Measurements from ENCODE around the gene ARHGEF12.

The ARHGEF12 gene

DNA sequence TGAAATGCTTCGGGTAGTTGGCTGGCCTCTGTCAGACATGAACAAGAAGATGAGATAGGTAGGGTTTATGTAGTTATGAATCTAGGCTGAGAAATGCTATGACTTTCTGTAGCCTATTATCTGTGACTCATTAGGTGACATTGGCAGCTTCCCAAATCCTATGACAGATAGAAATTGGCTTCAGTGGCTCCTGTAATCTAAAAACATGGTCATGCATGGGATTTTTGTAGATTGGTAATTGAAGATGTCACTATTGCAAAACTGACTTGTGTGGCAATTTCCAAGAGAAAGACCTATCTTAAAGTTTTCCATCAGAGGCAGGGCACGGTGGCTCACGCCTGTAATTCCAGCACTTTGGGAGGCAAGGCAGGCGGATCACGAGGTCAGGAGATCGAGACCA is 145.9 kb downstream of the ARHGEF12 start:
- Histone ChIP-seq H2BK12ac (ENCODE audit: low read length in 2 of 2) (no peak overlapping the region), H3K4me1 (ENCODE audit: control insufficient read depth, insufficient read depth, low read depth, low read length) (peaks cover 2% of the 10 kb centered on the region), H2AK5ac (ENCODE audit: low read length, severe bottlenecking) (no peak overlapping the region), H3K9ac (ENCODE audit: low read length) (no peak overlapping the region), H3K27me3 (ENCODE audit: control insufficient read depth in 1 of 2, insufficient read depth in 1 of 2, low read length in 2 of 2) (no peaks in the 10 kb centered on the region), H3K18ac (ENCODE audit: low read depth in 1 of 2, low read length in 2 of 2) (no peak overlapping the region), H3K23ac (ENCODE audit: low read length in 2 of 2) (no peak overlapping the region), H4K91ac (ENCODE audit: low read length) (no peak overlapping the region), H3K4me3 (ENCODE audit: insufficient read depth in 1 of 2, low read depth in 1 of 2, low read length in 2 of 2) (no peak overlapping the region), H3K9me3 (ENCODE audit: control insufficient read depth, low read length) (no peaks in the 10 kb centered on the region), H2BK15ac (ENCODE audit: low read depth, poor library complexity, severe bottlenecking) (no peak overlapping the region), H3K27ac (ENCODE audit: low read length, poor library complexity, severe bottlenecking) (no peak overlapping the region), H3K79me1 (replicated peaks; ENCODE audit: low read length, poor library complexity, severe bottlenecking) (peaks cover 23% of the 10 kb centered on the region), H3K4me2 (ENCODE audit: low read length, poor library complexity, severe bottlenecking) (no peak overlapping the region), H2AFZ (ENCODE audit: low read depth, low read length) (no peak overlapping the region), H3K4ac (ENCODE audit: low read depth in 1 of 2, low read length in 2 of 2) (no peak overlapping the region), H2BK120ac (ENCODE audit: low read depth, low read length) (no peak overlapping the region), H3K36me3 (ENCODE audit: control insufficient read depth in 1 of 2, insufficient read depth in 2 of 2, low read depth in 1 of 2, low read length in 2 of 2) (peaks cover 39 to 87% of the 10 kb centered on the region in 2 experiments), H3K14ac (ENCODE audit: low read length in 2 of 2) (no peak overlapping the region), H4K8ac (ENCODE audit: low read length) (no peak overlapping the region), H2BK5ac (ENCODE audit: low read depth, low read length, poor library complexity, severe bottlenecking) (no peak overlapping the region)
- peak; percentile 35 for DNase-seq
- 80% methylated on average over 6 of the region's 6 CpGs for WGBS

DNA sequence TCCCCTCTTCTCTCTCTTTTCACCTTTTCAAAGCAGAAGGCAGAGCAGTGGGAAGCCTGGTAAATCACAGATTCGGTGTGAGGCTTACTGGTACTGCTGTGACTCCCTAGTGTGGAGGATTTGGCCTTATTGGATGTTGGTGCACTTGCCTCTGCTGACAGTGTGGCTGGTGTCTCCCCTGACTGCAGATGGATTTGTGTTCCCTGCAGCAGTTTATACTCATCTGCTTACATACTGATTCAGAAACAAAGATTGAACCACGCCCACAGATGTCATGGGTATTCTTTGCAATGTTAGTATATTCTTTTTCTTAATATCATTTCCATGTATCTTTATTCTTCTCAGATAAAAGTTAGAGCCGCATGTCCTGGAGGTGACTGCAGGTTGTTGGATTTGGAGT is 148.5 kb downstream of the ARHGEF12 start:
- Histone ChIP-seq H2AFZ (ENCODE audit: low read depth, low read length) (no peak overlapping the region), H2BK5ac (ENCODE audit: low read depth, low read length, poor library complexity, severe bottlenecking) (no peak overlapping the region), H2BK12ac (ENCODE audit: low read length in 2 of 2) (no peak overlapping the region), H3K27ac (ENCODE audit: low read length, poor library complexity, severe bottlenecking) (no peak overlapping the region), H2BK120ac (ENCODE audit: low read depth, low read length) (no peak overlapping the region), H3K14ac (ENCODE audit: low read length in 2 of 2) (no peak overlapping the region), H3K9ac (ENCODE audit: low read length) (no peak overlapping the region), H3K4me1 (ENCODE audit: control insufficient read depth, insufficient read depth, low read depth, low read length) (peaks cover 2% of the 10 kb centered on the region), H3K9me3 (ENCODE audit: control insufficient read depth, low read length) (no peaks in the 10 kb centered on the region), H3K4ac (ENCODE audit: low read depth in 1 of 2, low read length in 2 of 2) (no peak overlapping the region), H3K79me1 (replicated peaks; ENCODE audit: low read length, poor library complexity, severe bottlenecking) (peaks cover 24% of the 10 kb centered on the region), H3K4me3 (ENCODE audit: insufficient read depth in 1 of 2, low read depth in 1 of 2, low read length in 2 of 2) (no peak overlapping the region), H3K18ac (ENCODE audit: low read depth in 1 of 2, low read length in 2 of 2) (no peak overlapping the region), H2BK15ac (ENCODE audit: low read depth, poor library complexity, severe bottlenecking) (no peak overlapping the region), H3K27me3 (ENCODE audit: control insufficient read depth in 1 of 2, insufficient read depth in 1 of 2, low read length in 2 of 2) (no peaks in the 10 kb centered on the region), H3K23ac (ENCODE audit: low read length in 2 of 2) (no peak overlapping the region), H2AK5ac (ENCODE audit: low read length, severe bottlenecking) (no peak overlapping the region), H4K8ac (ENCODE audit: low read length) (no peak overlapping the region), H4K91ac (ENCODE audit: low read length) (no peak overlapping the region), H3K36me3 (ENCODE audit: control insufficient read depth in 1 of 2, insufficient read depth in 2 of 2, low read depth in 1 of 2, low read length in 2 of 2) (peaks cover 32 to 80% of the 10 kb centered on the region in 2 experiments), H3K4me2 (ENCODE audit: low read length, poor library complexity, severe bottlenecking) (no peak overlapping the region)
- 50% methylated on average over 2 of the region's 3 CpGs for WGBS
- no peak for DNase-seq

DNA sequence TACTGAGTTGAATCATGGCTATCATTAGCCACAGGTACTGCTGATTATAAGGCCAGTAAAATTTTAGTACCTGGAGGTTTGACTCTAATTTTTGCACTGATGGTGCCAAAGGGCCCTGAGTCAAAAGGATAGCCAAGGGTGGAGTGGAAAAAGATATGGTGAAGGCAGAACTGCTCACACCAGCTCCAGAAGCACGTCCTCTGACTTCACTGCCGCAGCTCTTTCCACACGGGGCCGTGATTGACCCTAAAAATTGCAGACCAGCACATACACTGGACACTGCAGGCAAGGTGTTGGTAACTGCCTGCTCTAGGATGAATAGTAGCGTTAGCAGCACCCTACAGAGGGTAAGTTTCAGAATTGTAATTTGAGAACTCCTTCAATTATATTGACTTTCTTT is 149.9 kb downstream of the ARHGEF12 start:
- Histone ChIP-seq H3K27ac (ENCODE audit: low read length, poor library complexity, severe bottlenecking) (no peak overlapping the region), H4K8ac (ENCODE audit: low read length) (no peak overlapping the region), H3K14ac (ENCODE audit: low read length in 2 of 2) (no peak overlapping the region), H3K27me3 (ENCODE audit: control insufficient read depth in 1 of 2, insufficient read depth in 1 of 2, low read length in 2 of 2) (no peaks in the 10 kb centered on the region), H3K4me3 (ENCODE audit: insufficient read depth in 1 of 2, low read depth in 1 of 2, low read length in 2 of 2) (no peak overlapping the region), H3K4ac (ENCODE audit: low read depth in 1 of 2, low read length in 2 of 2) (no peak overlapping the region), H3K36me3 (ENCODE audit: control insufficient read depth in 1 of 2, insufficient read depth in 2 of 2, low read depth in 1 of 2, low read length in 2 of 2) (peaks cover 29 to 79% of the 10 kb centered on the region in 2 experiments), H2AFZ (ENCODE audit: low read depth, low read length) (no peak overlapping the region), H3K4me2 (ENCODE audit: low read length, poor library complexity, severe bottlenecking) (no peak overlapping the region), H2BK120ac (ENCODE audit: low read depth, low read length) (no peak overlapping the region), H3K9ac (ENCODE audit: low read length) (no peak overlapping the region), H3K18ac (ENCODE audit: low read depth in 1 of 2, low read length in 2 of 2) (no peak overlapping the region), H4K91ac (ENCODE audit: low read length) (no peak overlapping the region), H2BK5ac (ENCODE audit: low read depth, low read length, poor library complexity, severe bottlenecking) (no peak overlapping the region), H3K4me1 (ENCODE audit: control insufficient read depth, insufficient read depth, low read depth, low read length) (peaks cover 2% of the 10 kb centered on the region), H2AK5ac (ENCODE audit: low read length, severe bottlenecking) (no peak overlapping the region), H3K9me3 (ENCODE audit: control insufficient read depth, low read length) (no peaks in the 10 kb centered on the region), H3K79me1 (replicated peaks; ENCODE audit: low read length, poor library complexity, severe bottlenecking) (peaks cover 19% of the 10 kb centered on the region), H2BK12ac (ENCODE audit: low read length in 2 of 2) (no peak overlapping the region), H2BK15ac (ENCODE audit: low read depth, poor library complexity, severe bottlenecking) (no peak overlapping the region), H3K23ac (ENCODE audit: low read length in 2 of 2) (no peak overlapping the region)
- 96% methylated on average over 5 of the region's 5 CpGs for WGBS
- DNase-seq, result no peak

DNA sequence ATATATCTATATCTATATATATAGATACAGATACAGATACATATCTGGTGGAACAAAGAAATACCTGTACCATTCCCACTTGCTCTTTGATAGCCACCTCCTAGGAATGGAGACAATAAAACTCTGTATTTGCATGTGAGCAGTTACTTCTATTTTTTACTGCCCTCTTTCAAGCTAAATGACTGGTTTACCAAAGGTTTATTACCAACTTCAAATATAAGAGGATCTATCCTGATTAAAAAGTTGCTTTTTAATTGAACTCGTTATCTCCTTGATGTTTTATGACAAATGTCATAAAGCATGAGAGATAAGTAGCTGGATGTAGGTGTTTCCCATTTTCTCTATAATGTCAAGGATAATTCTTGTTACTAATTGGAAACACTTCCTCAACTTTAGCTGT is 153.6 kb downstream of the ARHGEF12 start:
- Histone ChIP-seq H2BK15ac (ENCODE audit: low read depth, poor library complexity, severe bottlenecking) (no peak overlapping the region), H4K8ac (ENCODE audit: low read length) (no peak overlapping the region), H3K9me3 (ENCODE audit: control insufficient read depth, low read length) (no peaks in the 10 kb centered on the region), H2AFZ (ENCODE audit: low read depth, low read length) (no peak overlapping the region), H3K4me3 (ENCODE audit: insufficient read depth in 1 of 2, low read depth in 1 of 2, low read length in 2 of 2) (no peak overlapping the region), H3K79me1 (replicated peaks; ENCODE audit: low read length, poor library complexity, severe bottlenecking) (peaks cover 12% of the 10 kb centered on the region), H4K91ac (ENCODE audit: low read length) (no peak overlapping the region), H3K27ac (ENCODE audit: low read length, poor library complexity, severe bottlenecking) (no peak overlapping the region), H3K36me3 (ENCODE audit: control insufficient read depth in 1 of 2, insufficient read depth in 2 of 2, low read depth in 1 of 2, low read length in 2 of 2) (peaks cover 24 to 61% of the 10 kb centered on the region in 2 experiments), H3K4me2 (ENCODE audit: low read length, poor library complexity, severe bottlenecking) (no peak overlapping the region), H3K27me3 (ENCODE audit: control insufficient read depth in 1 of 2, insufficient read depth in 1 of 2, low read length in 2 of 2) (no peaks in the 10 kb centered on the region), H3K18ac (ENCODE audit: low read depth in 1 of 2, low read length in 2 of 2) (no peak overlapping the region), H3K9ac (ENCODE audit: low read length) (no peak overlapping the region), H3K14ac (ENCODE audit: low read length in 2 of 2) (no peak overlapping the region), H2BK12ac (ENCODE audit: low read length in 2 of 2) (no peak overlapping the region), H2BK5ac (ENCODE audit: low read depth, low read length, poor library complexity, severe bottlenecking) (no peak overlapping the region), H2BK120ac (ENCODE audit: low read depth, low read length) (no peak overlapping the region), H3K23ac (ENCODE audit: low read length in 2 of 2) (no peak overlapping the region), H2AK5ac (ENCODE audit: low read length, severe bottlenecking) (no peak overlapping the region), H3K4me1 (ENCODE audit: control insufficient read depth, insufficient read depth, low read depth, low read length) (peaks cover 2% of the 10 kb centered on the region), H3K4ac (ENCODE audit: low read depth in 1 of 2, low read length in 2 of 2) (no peak overlapping the region)
- DNase-seq, result no peak
- WGBS, result 100% methylated on average over 1 of the region's 1 CpG

Data from mesenchymal stem cell (in vitro differentiated cells and primary cell).